H9 (cell line): ENCODE measurements around the gene MEF2C. TPM values are rescaled to one million over a fixed set of nuclear protein-coding genes. Genes with fewer than 3 reads are reported as not detected.

Source experiments
- DNase-seq: peaks from one replicate; pipeline ENCODE4 v3.0.0-alpha.2; 2017
- H2AFZ ChIP-seq: one replicate; pipeline ENCODE4 v1.6.1; 2013; ENCODE audit warnings: mild to moderate bottlenecking, low read length, control low read depth, moderate library complexity
- H2AK5ac ChIP-seq: 2 replicates; pipeline ENCODE4 v1.6.1; 2013; ENCODE audit warnings: low read length, control low read depth, mixed read lengths; ENCODE audit not compliant: insufficient read length
- H2BK120ac ChIP-seq: one replicate; pipeline ENCODE4 v1.6.1; 2013; ENCODE audit warnings: low read depth, mild to moderate bottlenecking, low read length, control low read depth, inconsistent platforms; ENCODE audit not compliant: poor library complexity, severe bottlenecking
- H2BK12ac ChIP-seq: 2 replicates; pipeline ENCODE4 v1.6.1; 2013; ENCODE audit warnings: low read length, control low read depth, mixed read lengths, low read depth; ENCODE audit not compliant: insufficient read length
- H2BK15ac ChIP-seq: 2 replicates; pipeline ENCODE4 v1.6.1; 2013; ENCODE audit warnings: low read depth, low read length, control low read depth
- H2BK20ac ChIP-seq: one replicate; pipeline ENCODE4 v1.6.1; 2013; ENCODE audit warnings: low read depth, mild to moderate bottlenecking, low read length, control low read depth, inconsistent platforms; ENCODE audit not compliant: poor library complexity, severe bottlenecking
- H2BK5ac ChIP-seq: 2 replicates; pipeline ENCODE4 v1.6.1; 2013; ENCODE audit warnings: low read length, control low read depth, mixed read lengths; ENCODE audit not compliant: insufficient read length
- H3K14ac ChIP-seq: 2 replicates; pipeline ENCODE4 v1.6.1; 2013; ENCODE audit warnings: low read length, control low read depth; ENCODE audit not compliant: insufficient read depth
- H3K18ac ChIP-seq: 2 replicates; pipeline ENCODE4 v1.6.1; 2013; ENCODE audit warnings: low read depth, mild to moderate bottlenecking, mixed read lengths, low read length, control low read depth; ENCODE audit not compliant: insufficient read length
- H3K23ac ChIP-seq: 2 replicates; pipeline ENCODE4 v1.6.1; 2013; ENCODE audit warnings: low read length, control low read depth, mixed read lengths, low read depth; ENCODE audit not compliant: insufficient read length
- H3K23me2 ChIP-seq: 2 replicates; pipeline ENCODE4 v1.6.1; 2013; ENCODE audit warnings: low read depth, mild to moderate bottlenecking, mixed read lengths, low read length, control low read depth; ENCODE audit not compliant: insufficient read length, poor library complexity, severe bottlenecking
- H3K27ac ChIP-seq: 2 replicates; pipeline ENCODE4 v1.5.1; 2013; ENCODE audit warnings: low read length, control low read depth, mixed read lengths, low read depth; ENCODE audit not compliant: insufficient read length
- H3K27me3 ChIP-seq: 2 replicates; pipeline ENCODE4 v1.6.1; 2013; ENCODE audit warnings: low read length, control low read depth, inconsistent platforms; ENCODE audit not compliant: insufficient read depth
- H3K4ac ChIP-seq: 2 replicates; pipeline ENCODE4 v1.6.1; 2013; ENCODE audit warnings: low read depth, mild to moderate bottlenecking, control low read depth, inconsistent platforms, low read length, moderate library complexity
- H3K4me1 ChIP-seq: 2 replicates; pipeline ENCODE4 v1.6.1; 2013; ENCODE audit warnings: low read length, control low read depth, inconsistent platforms; ENCODE audit not compliant: insufficient read depth
- H3K4me2 ChIP-seq: 2 replicates; pipeline ENCODE4 v1.6.1; 2013; ENCODE audit warnings: low read length, control low read depth, mixed read lengths; ENCODE audit not compliant: insufficient read length, insufficient read depth
- H3K56ac ChIP-seq: 2 replicates; pipeline ENCODE4 v1.6.1; 2013; ENCODE audit warnings: low read depth, mild to moderate bottlenecking, mixed read lengths, low read length, control low read depth; ENCODE audit not compliant: insufficient read length
- H3K79me1 ChIP-seq: 2 replicates; pipeline ENCODE4 v1.6.1; 2013; ENCODE audit warnings: low read depth, mild to moderate bottlenecking, moderate library complexity, low read length, control low read depth, inconsistent platforms; ENCODE audit not compliant: insufficient read depth, poor library complexity, severe bottlenecking
- H3K79me2 ChIP-seq: 2 replicates; pipeline ENCODE4 v1.6.1; 2013; ENCODE audit warnings: low read length, control low read depth, inconsistent platforms; ENCODE audit not compliant: insufficient read depth
- H3K9ac ChIP-seq: 2 replicates; pipeline ENCODE4 v1.6.1; 2013; ENCODE audit warnings: low read length, control low read depth, mixed read lengths; ENCODE audit not compliant: insufficient read length; ENCODE audit errors: extremely low read depth
- H3K9me3 ChIP-seq: one replicate; pipeline ENCODE4 v1.6.1; 2013; ENCODE audit warnings: low read depth, low read length, inconsistent platforms; ENCODE audit not compliant: control insufficient read depth
- H3T11ph ChIP-seq: one replicate; pipeline ENCODE4 v1.6.1; 2013; ENCODE audit warnings: mild to moderate bottlenecking, low read length, control low read depth, inconsistent platforms
- H4K20me1 ChIP-seq: one replicate; pipeline ENCODE4 v1.6.1; 2013; ENCODE audit not compliant: control insufficient read depth, insufficient read length, insufficient read depth
- H4K5ac ChIP-seq: 2 replicates; pipeline ENCODE4 v1.6.1; 2013; ENCODE audit warnings: low read depth, mild to moderate bottlenecking, mixed read lengths, low read length, control low read depth; ENCODE audit not compliant: insufficient read length
- H4K8ac ChIP-seq: replicated peaks from 2 replicates; pipeline ENCODE4 v1.6.1; 2013; ENCODE audit warnings: low read length, control low read depth, mixed read lengths, low read depth; ENCODE audit not compliant: insufficient read length
- H4K91ac ChIP-seq: 2 replicates; pipeline ENCODE4 v1.6.1; 2013; ENCODE audit warnings: low read depth, mild to moderate bottlenecking, moderate library complexity, mixed read lengths, low read length, control low read depth; ENCODE audit not compliant: insufficient read length
- H3K27ac Mint-ChIP-seq, 3 experiments: 2 replicates in 2 of 3; 3 replicates in 1 of 3; pipeline ENCODE4 v1.8.0; 2020 to 2021; ENCODE audit warnings: mixed read lengths in 3 of 3, mild to moderate bottlenecking in 1 of 3, moderate library complexity in 1 of 3
- H3K27me3 Mint-ChIP-seq: 2 replicates; pipeline ENCODE4 v1.8.0; 2021; ENCODE audit warnings: low read depth, mild to moderate bottlenecking, moderate library complexity, mixed read lengths
- H3K36me3 Mint-ChIP-seq, 3 experiments: 2 replicates in 2 of 3; 3 replicates in 1 of 3; pipeline ENCODE4 v1.8.0; 2020 to 2021; ENCODE audit warnings: low read depth in 3 of 3, mixed read lengths in 3 of 3; ENCODE audit not compliant: insufficient read depth in 1 of 3
- H3K4me1 Mint-ChIP-seq, 2 experiments: 2 replicates each; pipeline ENCODE4 v1.8.0; 2020; ENCODE audit warnings: mixed read lengths in 2 of 2
- H3K4me3 Mint-ChIP-seq, 2 experiments: 2 replicates in 1 of 2; 3 replicates in 1 of 2; pipeline ENCODE4 v1.8.0; 2020 to 2021; ENCODE audit warnings: mild to moderate bottlenecking in 2 of 2, mixed read lengths in 2 of 2, moderate library complexity in 1 of 2
- H3K9me3 Mint-ChIP-seq, 2 experiments: 2 replicates in 1 of 2; 3 replicates in 1 of 2; pipeline ENCODE4 v1.8.0; 2020; ENCODE audit warnings: mild to moderate bottlenecking in 2 of 2, mixed read lengths in 2 of 2, moderate library complexity in 1 of 2
- CTCF ChIP-seq: fragments of 200-600 bp; sonication (generic); conservative IDR thresholded peaks from 3 replicates; pipeline ENCODE4 v1.8.0; 2021; ENCODE audit warnings: antibody characterized with exemption, mild to moderate bottlenecking
- WGBS: extraction: QIAGEN DNeasy Blood & Tissue Kit; methylation state at CpG from one replicate; pipeline ENCODE4 v1.1.7; 2013; ENCODE audit warnings: missing lambda C conversion rate, low lambda C conversion rate, mixed read lengths; ENCODE audit not compliant: insufficient read length; ENCODE audit errors: extremely low coverage; 5-methylcytosine and 5-hydroxymethylcytosine counted together
- total RNA-seq: library from RNA; stranded (reverse); gene quantifications from 2 replicates; pipeline ENCODE4 v1.2.1, GENCODE V29; 2021

Gene MEF2C
- total RNA-seq, 1 experiment from 2014 or later = 0.11 TPM

GRCh38 chr5:88838500-88838899, 44.5 kb downstream of the MEF2C start:
- Histone ChIP-seq H2AK5ac (no peak overlapping the region), H3K23ac (no peak overlapping the region), H3K4me1 (no peaks in the 10 kb centered on the region), H3K79me1 (no peaks in the 10 kb centered on the region), H3K23me2 (no peaks in the 10 kb centered on the region), H4K8ac (no peak overlapping the region), H2BK15ac (no peak overlapping the region), H4K20me1 (no peaks in the 10 kb centered on the region), H3K27me3 (no peaks in the 10 kb centered on the region), H3K9me3 (no peaks in the 10 kb centered on the region), H2BK5ac (no peak overlapping the region), H3K18ac (no peak overlapping the region), H2BK12ac (no peak overlapping the region), H4K91ac (no peak overlapping the region), H3T11ph (no peak overlapping the region), H3K14ac (no peak overlapping the region), H4K5ac (no peak overlapping the region), H2AFZ (no peak overlapping the region), H2BK20ac (no peak overlapping the region), H3K79me2 (no peaks in the 10 kb centered on the region), H3K9ac (no peak overlapping the region), H3K27ac (no peak overlapping the region), H3K56ac (no peak overlapping the region), H3K4ac (no peak overlapping the region), H3K4me2 (no peak overlapping the region), H2BK120ac (no peak overlapping the region)
- Mint-ChIP-seq H3K4me1 (peaks cover 5 to 6% of the 10 kb centered on the region in 2 experiments), H3K9me3 (no peaks in the 10 kb centered on the region; a peak in 1 of 5 replicates), H3K36me3 (no peaks in the 10 kb centered on the region), H3K27me3 (no peaks in the 10 kb centered on the region), H3K4me3 (no peak overlapping the region), H3K27ac (no peak overlapping the region; a peak in 1 of 7 replicates)
- no CpG with 5 or more reads among the region's 1 CpG for WGBS
- no peak for TF ChIP-seq CTCF
- no peak for DNase-seq
